Body of pancreas (tissue), 4 donors: ENCODE measurements around the gene RFX7. TPM values are rescaled to one million over a fixed set of nuclear protein-coding genes. Genes with fewer than 3 reads are reported as not detected.

Experiments
- ATAC-seq: fragments of 150-250 bp; one replicate; pipeline ENCODE4 v1.9.1; 2016
- DNase-seq, 4 donors: peaks; one replicate each; pipeline ENCODE4 v3.0.0-alpha.2; 2019
- H3K27ac ChIP-seq, 4 donors: fragments of 200-600 bp; sonication (generic); 1 replicate in 3 of 4; 2 replicates in 1 of 4; pipeline versions ENCODE4 v1.5.1 to v1.6.1; 2016 to 2019; ENCODE audit warnings: mild to moderate bottlenecking in 1 of 4, mixed read lengths in 1 of 4, moderate library complexity in 1 of 4
- H3K27me3 ChIP-seq, 2 donors: fragments of 200-600 bp; sonication (generic); one replicate each; pipeline ENCODE4 v1.6.0; 2016; ENCODE audit warnings: mild to moderate bottlenecking in 1 of 2
- H3K36me3 ChIP-seq, 2 donors: fragments of 200-600 bp; sonication (generic); replicated peaks in 1 of 2; 2 replicates each; pipeline ENCODE4 v1.5.1; 2016; ENCODE audit warnings: low read depth in 2 of 2; ENCODE audit not compliant: insufficient read depth in 1 of 2
- H3K4me1 ChIP-seq: fragments of 200-600 bp; sonication (generic); one replicate; pipeline ENCODE4 v1.6.0; 2016
- H3K4me3 ChIP-seq, 2 donors: fragments of 200-600 bp; sonication (generic); 1 replicate in 1 of 2; 2 replicates in 1 of 2; pipeline ENCODE4 v1.5.1; 2016 to 2019
- H3K9me3 ChIP-seq, 3 donors: fragments of 200-600 bp; sonication (generic); 1 replicate in 2 of 3; 2 replicates in 1 of 3; pipeline ENCODE4 v1.5.1; 2016
- POLR2A ChIP-seq, 3 donors: fragments of 450-650 bp; IDR thresholded peaks; one replicate each; pipeline ENCODE4 v1.6.1; 2016; ENCODE audit warnings: antibody characterized with exemption in 3 of 3, mild to moderate bottlenecking in 2 of 3
- WGBS, 2 donors: methylation state at CpG; one replicate each; pipeline ENCODE4 v1.1.5; 2017; 5-methylcytosine and 5-hydroxymethylcytosine counted together
- intact Hi-C: fragments of 100-400 bp; cut with DNase I; formaldehyde crosslinking; loops from one replicate; pipeline ENCODE4 v1.15.1; 2023
- total RNA-seq, 2 donors: library from RNA; depleted of rRNA; stranded (reverse); fragments of >200 nt; gene quantifications; one replicate each; pipeline ENCODE4 v1.1.0, GENCODE V29; 2016
- TF ChIP-seq, protein P1 (sequence below), 7 experiments: fragments of 450-650 bp in 4 of 7; fragments of 200-600 bp in 3 of 7; sonication (generic) in 3 of 7; IDR thresholded peaks; one replicate each; pipeline ENCODE4 v1.5.1; 2016 to 2019; ENCODE audit warnings: antibody characterized with exemption in 7 of 7

RFX7 gene
- total RNA-seq, 2 donors from 2014 or later = 2.6 to 5.4 TPM

DNA sequence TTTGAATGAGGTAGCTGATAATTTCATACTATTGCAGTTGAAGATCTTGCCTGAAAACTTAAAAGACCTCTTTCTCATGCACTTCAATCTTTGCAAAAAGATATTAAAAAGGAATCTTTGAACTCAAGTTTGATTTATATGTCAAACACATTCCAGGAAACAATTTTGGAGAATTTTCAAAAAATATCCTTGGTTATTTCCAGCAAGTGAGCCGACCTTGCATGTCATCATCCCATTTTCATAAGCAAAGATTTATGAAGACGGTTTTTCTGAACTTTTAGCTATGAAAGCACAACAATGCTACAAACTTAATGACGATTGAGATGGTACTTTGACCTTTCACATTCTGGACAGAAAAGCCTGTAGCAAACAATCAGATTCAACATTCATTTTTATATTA is 95.6 kb downstream of the RFX7 start:
- ATAC-seq (no peak), DNase-seq (no peak)
- no peak overlapping the region for H3K27ac ChIP-seq
- TF ChIP-seq, protein P1, sequence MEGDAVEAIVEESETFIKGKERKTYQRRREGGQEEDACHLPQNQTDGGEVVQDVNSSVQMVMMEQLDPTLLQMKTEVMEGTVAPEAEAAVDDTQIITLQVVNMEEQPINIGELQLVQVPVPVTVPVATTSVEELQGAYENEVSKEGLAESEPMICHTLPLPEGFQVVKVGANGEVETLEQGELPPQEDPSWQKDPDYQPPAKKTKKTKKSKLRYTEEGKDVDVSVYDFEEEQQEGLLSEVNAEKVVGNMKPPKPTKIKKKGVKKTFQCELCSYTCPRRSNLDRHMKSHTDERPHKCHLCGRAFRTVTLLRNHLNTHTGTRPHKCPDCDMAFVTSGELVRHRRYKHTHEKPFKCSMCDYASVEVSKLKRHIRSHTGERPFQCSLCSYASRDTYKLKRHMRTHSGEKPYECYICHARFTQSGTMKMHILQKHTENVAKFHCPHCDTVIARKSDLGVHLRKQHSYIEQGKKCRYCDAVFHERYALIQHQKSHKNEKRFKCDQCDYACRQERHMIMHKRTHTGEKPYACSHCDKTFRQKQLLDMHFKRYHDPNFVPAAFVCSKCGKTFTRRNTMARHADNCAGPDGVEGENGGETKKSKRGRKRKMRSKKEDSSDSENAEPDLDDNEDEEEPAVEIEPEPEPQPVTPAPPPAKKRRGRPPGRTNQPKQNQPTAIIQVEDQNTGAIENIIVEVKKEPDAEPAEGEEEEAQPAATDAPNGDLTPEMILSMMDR (IDR thresholded peaks at IDR 0.05) = no peak
- TF ChIP-seq POLR2A (IDR thresholded peaks at IDR 0.05) = no peak
- 91 to 92% methylated on average over 3 of the region's 3 CpGs for WGBS, 2 donors
- intact Hi-C loops = no loop called here
- H3K4me3 ChIP-seq = no peak overlapping the region
- H3K9me3 ChIP-seq = no peaks in the 10 kb centered on the region
- H3K27me3 ChIP-seq = no peaks in the 10 kb centered on the region
- no peaks in the 10 kb centered on the region for H3K4me1 ChIP-seq
- H3K36me3 ChIP-seq = no peaks in the 10 kb centered on the region

DNA sequence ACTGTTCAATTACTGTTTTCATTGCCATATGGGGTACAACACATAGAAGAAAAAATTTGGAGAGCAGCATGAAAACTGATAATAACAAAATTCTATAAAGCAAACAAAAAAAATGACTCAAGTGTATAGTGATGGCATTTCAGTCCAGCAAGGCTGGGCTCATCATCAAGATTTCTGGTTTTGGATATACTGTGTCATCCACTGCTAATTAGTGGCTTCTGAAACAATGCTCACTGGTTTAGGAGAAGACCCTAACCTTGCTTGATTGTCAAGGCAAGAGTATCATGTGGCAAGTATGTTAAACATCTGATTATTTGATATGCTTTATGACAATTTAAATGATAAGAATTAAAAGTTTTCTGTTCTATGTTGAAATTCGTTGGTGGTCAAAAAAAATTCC is 96.9 kb downstream of the RFX7 start:
- Histone ChIP-seq H3K9me3 (no peaks in the 10 kb centered on the region), H3K4me3 (no peak overlapping the region), H3K4me1 (no peaks in the 10 kb centered on the region), H3K36me3 (no peaks in the 10 kb centered on the region), H3K27me3 (no peaks in the 10 kb centered on the region), H3K27ac (no peak overlapping the region)
- intact Hi-C loops = no loop called here
- DNase-seq (no peak), ATAC-seq (no peak)
- no peak for TF ChIP-seq POLR2A (IDR thresholded peaks at IDR 0.05)
- TF ChIP-seq, protein P1 (IDR thresholded peaks at IDR 0.05) = no peak
- 91 to 94% methylated on average over 1 of the region's 1 CpG for WGBS, 2 donors

DNA sequence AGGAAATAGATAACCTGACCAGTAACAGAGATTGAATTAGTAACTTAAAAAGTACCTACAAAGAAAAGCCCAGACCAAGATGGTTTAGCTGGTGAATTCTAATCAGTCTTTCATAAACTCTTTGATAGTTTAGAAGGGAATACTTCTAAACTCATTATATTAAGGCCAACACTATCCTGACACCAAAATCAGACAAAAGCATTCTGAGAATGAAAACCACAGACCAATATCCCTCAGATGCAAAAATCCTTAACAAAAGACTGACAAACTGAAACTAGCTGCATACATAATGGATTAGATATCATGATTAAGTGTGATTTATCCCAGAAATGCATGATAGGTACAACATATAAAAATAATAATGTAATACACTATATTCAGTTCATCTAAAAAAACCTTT is 115.6 kb downstream of the RFX7 start:
- Histone ChIP-seq H3K9me3 (peaks cover 0 to 10% (median 3%) of the 10 kb centered on the region in 3 donors), H3K27ac (no peak overlapping the region), H3K36me3 (no peaks in the 10 kb centered on the region), H3K27me3 (no peaks in the 10 kb centered on the region), H3K4me3 (no peak overlapping the region), H3K4me1 (no peaks in the 10 kb centered on the region)
- ATAC-seq (no peak), DNase-seq (no peak)
- intact Hi-C loops = no loop called here
- no peak for TF ChIP-seq POLR2A (IDR thresholded peaks at IDR 0.05)
- TF ChIP-seq, protein P1 (IDR thresholded peaks at IDR 0.05) = no peak

DNA sequence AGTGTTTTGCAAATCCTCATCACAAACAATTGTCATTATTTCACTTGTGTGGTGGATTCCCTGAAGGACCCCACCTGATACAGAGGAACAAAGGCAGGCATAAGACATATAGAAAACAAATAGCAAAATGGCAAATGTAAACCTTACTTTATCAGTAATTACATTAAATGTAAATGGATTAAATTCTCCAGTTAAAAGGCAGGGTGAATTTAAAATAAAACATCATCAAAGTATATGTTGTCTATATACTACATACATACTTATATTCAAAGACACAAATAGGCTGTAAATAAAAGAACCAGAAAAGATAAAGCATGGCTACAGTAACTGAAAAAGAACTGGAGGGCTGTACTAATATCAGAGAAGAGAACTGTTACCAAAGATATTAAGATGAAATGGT is 117.3 kb downstream of the RFX7 start:
- no peaks in the 10 kb centered on the region for H3K36me3 ChIP-seq
- intact Hi-C loops = no loop called here
- DNase-seq (no peak), ATAC-seq (no peak)
- H3K27me3 ChIP-seq = no peaks in the 10 kb centered on the region
- TF ChIP-seq, protein P1 (IDR thresholded peaks at IDR 0.05) = no peak
- TF ChIP-seq POLR2A (IDR thresholded peaks at IDR 0.05) = no peak
- H3K4me3 ChIP-seq = no peak overlapping the region
- no peak overlapping the region for H3K27ac ChIP-seq
- peaks cover 0 to 10% (median 3%) of the 10 kb centered on the region in 3 donors for H3K9me3 ChIP-seq
- no peaks in the 10 kb centered on the region for H3K4me1 ChIP-seq

DNA sequence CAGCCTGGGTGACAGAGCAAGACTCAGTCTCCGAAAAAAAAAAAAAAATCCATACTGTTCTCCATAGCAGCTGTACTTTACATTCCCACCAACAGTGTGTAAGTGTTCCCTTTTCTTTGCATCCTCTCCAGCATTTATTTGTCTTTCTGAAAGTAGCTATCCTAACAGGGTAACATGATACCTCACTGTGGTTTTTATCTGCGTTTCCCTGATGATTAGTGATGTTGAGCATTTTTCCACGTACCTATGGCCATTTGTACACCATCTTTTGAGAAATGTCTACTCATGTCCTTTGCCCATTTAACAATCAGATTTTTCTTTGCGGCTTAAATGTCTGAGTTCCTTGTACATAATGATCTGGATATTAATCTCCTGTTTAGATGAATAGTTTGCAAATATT is 119.3 kb downstream of the RFX7 start:
- H3K4me3 ChIP-seq = no peak overlapping the region
- TF ChIP-seq, protein P1 (IDR thresholded peaks at IDR 0.05) = no peak
- no peak for TF ChIP-seq POLR2A (IDR thresholded peaks at IDR 0.05)
- ATAC-seq (no peak), DNase-seq (no peak)
- no peaks in the 10 kb centered on the region for H3K27me3 ChIP-seq
- H3K4me1 ChIP-seq = no peaks in the 10 kb centered on the region
- intact Hi-C loops = no loop called here
- H3K9me3 ChIP-seq = peaks cover 3 to 14% (median 3%) of the 10 kb centered on the region in 3 donors
- no peak overlapping the region for H3K27ac ChIP-seq
- WGBS, 2 donors = 96% methylated on average over 4 of the region's 4 CpGs
- H3K36me3 ChIP-seq = peaks cover 0 to 4% of the 10 kb centered on the region in 2 donors
